ENCODE data around the gene PTGIS.

Gene PTGIS

DNA sequence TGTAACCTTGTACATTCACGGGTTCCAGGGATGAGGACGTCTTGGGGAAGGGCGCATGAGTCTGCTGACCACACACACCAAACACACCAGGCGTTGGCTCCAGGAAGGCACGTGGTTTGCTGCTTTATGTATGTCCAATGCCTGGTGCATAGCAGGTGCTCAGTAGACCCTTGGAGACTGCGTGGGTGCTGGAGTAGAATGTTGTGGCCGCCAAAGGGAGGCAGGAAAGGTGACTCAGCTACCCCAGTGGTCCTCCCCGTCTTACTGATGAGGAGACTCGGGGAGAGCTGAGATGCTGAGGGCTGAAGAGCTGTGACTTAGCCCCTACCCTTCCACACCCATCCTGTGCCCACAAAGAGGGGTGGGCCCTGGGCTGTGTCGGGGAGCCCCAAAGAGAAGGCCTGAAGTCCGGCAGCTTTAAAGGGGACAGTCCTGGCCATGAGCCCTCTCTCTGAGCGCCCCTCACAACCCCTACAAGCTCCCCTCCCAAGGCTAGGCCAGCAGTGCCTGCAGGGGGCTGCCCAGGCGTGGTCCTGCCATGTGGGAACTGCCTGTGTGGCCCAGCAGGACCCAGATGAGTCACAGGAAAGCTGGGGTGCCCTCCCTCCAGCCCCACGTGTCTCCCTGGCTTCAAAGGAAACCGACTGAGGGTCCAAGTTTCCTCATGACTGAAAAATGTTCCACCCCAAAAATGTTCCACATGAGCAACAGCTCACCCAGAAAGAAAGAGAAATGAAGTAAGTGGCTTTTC, 28.0 kb upstream of the PTGIS start:
- peak; percentile 65 for DNase-seq (ENCODE audit: low read depth)

DNA sequence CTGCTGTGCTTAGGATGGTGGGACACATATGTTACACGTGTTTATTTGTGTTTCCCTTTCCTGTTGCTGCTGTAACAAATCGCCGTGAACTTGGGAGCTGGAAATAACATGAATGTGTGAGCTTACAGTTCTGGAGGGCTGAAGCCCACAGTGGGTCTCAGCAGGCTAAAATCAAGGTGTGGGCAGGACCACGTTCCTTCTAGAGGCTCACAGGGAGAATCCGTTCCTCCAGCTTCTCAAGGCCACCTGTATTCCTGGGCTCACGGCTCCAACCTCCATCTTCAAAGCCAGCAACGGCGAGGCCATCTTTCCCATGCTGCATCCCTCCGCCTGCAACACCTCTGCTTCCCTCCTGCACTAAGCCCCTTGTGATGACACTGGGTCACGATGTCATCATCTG, 27.4 kb upstream of the PTGIS start:
- no peak for DNase-seq (ENCODE audit: low read depth)

DNA sequence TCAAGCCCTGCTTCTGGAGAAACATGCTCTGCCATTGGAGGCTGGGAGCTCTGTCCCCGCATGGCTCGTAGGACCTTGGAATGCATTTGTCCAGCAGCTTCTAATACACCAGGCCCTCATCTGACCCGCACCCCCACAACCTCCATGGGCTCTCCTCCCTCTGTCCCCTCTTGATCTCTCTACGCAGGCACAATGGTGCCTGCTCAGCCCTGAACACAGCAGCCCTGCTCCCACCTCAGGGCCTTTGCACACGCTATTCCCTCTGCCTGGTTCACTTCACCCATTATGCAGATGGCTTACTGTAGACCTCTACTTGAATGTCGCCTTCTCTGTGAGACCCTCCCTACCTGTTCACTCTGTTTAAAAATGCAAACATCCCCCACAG, 27.0 kb upstream of the PTGIS start:
- DNase-seq (ENCODE audit: low read depth), result no peak

DNA sequence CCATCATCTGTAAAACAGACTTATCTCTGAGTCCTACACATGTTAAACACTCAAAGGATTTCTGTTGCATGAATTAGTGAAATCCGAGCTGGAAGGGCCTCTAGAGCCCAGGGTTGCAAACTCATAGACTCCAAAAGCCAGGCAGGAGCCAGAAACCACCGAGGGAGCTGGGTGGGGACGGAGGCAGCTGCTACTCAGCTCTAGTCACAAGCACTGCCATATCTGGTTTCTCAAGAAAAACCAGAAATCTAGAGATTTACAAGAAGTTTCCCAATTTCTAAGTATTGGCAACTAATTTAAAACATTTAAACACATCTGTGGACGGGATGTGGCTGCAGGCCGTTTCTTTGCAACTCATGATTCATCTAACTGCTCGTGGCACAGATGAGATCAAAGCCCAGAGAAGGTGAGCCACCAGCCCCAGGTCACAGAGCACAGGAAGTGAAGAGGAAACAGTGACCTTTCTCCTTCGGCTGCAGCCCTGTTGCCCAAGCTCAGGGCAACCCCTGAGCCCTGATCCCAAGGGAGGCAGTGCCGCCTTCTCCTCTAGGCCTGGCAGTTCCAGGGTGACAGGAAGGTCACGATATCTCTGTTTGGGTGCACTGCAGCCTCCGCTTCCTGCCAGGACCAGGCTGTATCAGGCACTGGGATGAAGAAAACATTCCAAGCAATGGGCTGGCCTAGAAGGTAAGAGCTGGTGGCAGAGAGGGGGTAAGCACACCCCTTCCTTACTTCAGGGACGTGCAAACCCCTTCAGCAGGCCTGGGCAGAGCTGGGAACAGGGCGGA, 26.4 kb upstream of the PTGIS start:
- DNase-seq (ENCODE audit: low read depth), result peak; percentile 55

DNA sequence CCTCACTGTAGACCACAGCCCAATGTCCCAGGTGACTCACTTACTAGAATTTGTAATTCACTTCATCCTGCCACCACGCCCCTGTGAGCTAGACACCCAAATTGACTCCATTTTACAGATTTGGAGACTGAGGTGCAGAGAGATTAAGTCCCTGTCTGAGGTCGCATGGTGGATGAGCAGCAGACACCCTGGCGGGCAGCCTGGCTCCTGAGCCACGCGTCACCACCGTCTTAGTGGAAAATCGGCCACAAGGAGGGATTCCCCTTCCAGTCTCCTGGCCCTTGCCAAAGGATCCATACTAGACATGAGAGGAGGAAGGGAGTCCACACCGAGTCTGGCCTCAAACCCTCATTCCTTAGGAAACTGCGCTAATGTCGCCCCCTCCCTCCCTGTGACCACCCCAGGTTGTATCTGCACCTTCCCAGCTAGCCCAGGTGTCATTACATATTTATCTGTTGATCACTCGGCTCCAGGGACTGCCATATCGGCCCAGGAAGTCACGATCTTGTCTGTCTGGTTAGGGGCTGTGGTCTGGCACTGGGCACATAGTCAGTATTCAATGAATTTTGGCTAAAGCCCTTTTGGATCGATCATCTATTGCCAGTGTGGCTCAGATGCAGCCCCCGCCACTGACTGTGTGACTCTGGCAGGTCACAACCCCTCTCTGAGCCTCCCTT, 25.7 kb upstream of the PTGIS start:
- no peak for DNase-seq (ENCODE audit: low read depth)

DNA sequence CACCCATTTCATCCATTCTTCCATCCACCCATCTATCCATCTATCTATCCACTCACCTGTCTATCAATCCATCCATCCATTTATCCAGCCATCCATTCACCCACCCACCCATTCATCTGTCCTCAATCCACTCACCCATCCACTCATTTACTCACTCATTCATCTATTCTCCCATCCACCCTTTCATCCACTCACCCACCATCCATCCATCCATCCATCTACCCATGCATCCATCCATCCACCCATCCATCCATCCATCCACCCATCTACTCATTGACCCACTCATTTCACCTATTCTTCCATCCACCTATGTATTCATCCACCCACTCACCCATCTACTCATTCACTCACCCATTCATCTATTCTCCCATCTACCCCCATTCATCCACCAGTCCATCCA, 24.2 kb upstream of the PTGIS start:
- no peak for DNase-seq (ENCODE audit: low read depth)

DNA sequence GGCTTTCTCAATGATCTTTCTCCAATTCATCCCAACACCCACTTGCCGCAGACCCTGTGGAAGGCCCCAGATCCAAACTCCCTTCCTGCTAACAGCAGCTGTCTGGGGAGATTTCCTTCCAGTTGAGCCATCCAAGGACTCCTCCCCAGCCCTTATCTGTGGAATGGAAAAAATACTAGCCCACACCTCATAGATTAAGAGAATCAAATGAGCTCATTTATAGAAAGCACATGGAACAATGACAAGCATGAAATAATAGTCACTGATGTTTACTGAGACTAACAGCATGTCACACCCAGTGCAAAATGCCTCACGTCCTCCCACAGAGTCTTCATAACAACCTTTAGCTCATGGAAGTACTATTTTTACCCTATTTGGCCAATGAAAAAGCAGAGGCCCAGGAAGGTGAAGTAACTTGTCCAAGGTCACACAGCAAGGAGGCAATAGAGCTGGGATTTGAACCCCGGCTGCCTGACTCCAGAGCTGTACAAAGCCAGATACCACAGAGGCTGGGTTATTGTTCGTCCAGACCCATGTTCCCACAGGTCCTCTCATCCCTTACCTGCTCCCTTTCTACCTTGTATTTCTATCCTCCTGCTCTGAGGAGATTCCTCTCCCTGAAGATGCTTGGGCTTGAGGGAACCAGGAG, 23.4 kb upstream of the PTGIS start:
- no peak for DNase-seq (ENCODE audit: low read depth)

DNA sequence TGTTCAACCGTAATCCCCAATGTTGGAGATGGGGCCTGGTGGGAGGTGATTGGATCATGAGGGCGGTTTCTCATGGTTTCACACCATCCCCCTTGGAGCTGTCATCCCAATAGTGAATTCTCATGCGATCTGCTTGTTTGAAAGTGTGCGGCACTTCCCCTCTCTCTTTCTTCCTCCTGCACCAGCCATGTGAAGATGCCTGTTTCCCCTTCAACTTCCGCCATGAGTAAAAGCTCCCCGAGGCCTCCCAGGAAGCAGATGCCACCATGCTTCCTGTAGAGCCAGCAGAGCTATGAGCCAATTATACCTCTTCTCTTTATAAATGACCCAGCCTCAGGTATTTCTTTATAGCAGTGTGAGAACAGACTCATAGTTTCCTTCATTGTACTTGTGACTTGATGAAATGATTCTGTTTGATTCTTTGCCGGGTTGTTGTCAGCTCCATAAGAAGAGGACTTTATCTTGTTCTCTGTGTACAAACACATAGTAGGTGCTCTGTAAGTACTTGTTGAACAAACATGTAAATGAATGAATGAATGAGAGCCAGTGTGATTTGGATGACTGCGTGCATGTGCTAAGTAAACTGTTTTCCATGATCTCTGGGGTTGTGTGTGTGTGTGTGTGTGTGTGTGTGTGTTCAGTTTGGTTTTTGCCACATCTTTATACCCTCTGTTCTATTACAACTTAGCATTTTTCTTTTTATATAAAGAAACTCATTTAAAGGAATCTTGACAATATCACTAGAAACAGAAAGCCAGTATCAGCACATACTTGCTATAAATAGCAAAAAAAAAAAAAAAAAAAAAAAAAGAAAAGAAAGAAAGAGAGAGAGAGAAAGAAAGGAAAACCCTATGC, 22.5 kb upstream of the PTGIS start:
- DNase-seq (ENCODE audit: low read depth), result no peak

DNA sequence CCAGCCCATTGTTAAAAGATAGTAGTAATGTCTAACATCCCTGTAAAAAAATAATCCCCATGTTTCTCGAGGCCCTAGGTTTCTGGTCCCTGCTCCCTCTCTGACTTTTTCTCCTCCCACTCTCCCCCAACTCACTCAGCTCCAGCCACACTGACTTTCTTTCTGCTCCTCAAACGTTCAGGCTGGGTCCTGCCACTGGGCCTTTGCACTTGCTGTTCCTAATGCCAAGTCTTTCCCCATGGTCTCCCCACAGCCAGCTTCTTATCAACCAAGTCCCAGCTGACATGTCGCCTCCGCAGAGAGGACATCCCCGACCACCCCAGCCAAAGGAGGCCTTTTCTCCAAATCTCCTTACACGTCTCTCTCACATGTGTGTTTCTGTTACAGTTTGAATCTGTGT, 21.8 kb upstream of the PTGIS start:
- no peak for DNase-seq (ENCODE audit: low read depth)

DNA sequence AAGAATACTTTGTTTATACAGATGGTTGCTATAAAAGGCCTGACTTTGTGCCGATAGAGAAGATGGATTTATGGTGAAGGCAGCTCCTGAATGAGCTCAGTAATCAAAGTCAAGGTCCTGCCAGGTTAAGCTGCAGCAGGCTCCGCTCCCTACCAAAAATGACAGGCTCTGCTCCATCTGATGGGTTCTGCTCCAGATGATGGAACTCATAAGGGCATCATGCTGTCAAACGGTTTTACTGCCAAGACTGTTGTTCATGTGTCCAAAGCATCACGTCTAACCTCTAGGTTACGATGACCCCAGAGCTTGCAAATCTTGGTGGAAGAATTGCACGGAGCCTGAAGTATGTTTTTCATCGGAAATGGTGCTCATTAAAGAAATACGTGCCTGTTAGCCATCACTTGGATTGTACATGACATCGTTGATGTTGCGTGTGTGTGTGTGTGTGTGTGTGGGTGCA, 19.2 kb upstream of the PTGIS start:
- no peak for DNase-seq (ENCODE audit: low read depth)

DNA sequence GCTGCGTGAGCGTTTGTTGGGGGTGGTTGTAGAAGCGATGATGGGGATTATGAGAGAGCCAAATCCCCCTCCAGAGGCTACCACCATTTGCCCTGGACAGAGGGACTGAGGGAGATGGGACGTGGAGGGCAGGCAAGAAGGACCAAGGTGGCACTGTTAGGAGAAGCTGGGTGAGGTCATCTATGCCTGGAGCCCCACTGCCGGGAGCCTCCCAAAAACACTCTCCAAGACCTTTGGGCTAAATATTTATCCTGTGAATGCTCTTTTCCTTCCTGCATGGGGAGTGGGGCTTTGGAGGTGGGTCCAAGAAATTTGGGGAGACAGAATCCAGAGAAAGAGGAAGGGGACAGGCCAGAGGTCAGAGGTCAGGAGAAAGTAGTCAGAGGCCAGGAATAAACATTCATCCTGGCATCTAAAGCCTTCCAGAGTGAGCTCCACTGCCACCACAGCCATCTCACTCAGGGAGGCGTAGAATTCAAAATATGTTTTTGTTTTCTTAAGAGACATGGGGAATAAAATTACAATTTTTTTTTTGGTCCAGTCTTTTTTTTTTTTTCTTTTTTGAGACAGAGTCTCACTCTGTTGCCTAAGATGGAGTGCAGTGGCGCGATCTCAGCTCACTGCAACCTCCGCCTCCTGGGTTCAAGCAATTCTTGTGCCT, 17.8 kb upstream of the PTGIS start:
- no peak for DNase-seq (ENCODE audit: low read depth)

DNA sequence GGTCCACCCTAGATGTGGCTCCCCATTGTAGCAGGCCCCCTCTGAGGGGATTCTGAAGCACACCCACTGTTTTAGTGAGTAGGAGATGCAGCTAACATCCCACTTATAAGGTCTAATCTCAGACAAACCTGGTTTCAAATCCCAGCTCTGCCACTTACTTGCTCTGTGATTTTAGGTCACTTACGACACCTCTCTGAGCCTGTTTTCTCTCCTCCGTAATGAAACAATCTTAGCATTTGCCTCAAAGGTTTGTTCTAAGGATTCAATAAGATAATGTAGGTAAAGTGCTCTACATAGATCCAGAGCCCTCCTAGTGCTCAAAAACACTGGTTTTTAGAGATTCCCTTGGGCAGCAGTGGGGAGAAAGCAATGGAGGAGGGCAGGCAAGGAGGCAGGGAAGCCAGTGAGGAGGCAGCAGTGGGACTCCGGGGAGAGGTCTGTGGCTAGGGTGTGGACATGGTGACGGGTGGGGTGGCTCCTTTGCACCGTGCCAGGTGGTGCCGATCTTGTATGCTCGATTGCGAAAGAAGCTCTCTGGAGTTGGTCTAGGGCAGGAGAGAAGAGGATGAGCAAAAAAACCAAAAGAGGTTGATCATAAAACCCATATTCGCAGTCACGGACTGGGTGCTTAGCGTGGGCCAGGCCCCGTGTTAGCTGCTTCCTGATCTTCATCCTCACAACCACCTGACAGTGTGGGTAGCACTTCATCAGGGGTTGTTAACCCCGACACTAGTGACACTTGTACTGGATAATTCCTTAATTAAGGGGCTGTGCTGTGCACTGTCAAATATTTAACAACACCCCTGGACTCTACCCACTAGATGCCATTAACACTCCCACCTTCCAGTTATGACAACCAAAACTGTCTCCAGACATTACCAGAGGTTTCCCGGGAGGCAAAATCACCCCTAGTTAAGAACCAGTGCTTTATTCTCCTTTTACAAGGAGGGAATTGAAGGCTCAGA, 16.8 kb upstream of the PTGIS start:
- no peak for DNase-seq (ENCODE audit: low read depth)

DNA sequence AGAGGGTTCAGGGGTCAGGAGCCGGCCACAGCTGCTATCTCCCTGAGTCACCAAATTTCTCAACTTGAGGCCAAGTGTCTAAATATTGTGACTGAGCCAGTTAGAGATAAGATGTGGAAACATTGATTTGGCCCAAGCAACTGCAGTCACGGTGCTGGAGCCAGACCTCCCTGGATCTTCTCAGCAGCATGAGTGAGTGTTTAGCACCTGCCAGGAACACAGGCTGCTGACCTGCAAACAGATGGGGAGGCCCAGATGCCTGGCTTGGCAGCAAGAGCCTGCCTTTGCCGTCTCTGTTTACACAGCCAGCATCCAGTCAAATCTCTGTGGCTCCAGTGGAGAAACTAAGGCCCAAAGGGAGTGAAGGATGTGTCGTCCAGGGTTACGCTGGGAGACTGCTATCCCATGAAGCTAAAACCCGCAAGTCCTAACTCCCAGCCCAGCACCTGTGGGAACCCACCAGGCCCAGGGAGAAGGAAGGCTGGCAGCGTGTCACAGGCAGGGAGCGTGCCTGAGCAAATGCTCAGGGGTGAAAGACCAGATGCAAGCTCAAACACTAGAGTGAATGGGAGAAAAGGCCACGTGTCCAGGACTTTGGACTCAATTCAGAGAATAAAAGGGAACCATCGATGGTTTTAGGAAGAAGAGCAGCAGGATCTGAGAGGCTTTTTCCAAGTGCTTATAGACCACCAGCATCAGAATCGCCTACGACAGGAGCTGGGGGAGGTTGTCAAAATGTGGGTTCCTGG, 15.9 kb upstream of the PTGIS start:
- no peak for DNase-seq (ENCODE audit: low read depth)

DNA sequence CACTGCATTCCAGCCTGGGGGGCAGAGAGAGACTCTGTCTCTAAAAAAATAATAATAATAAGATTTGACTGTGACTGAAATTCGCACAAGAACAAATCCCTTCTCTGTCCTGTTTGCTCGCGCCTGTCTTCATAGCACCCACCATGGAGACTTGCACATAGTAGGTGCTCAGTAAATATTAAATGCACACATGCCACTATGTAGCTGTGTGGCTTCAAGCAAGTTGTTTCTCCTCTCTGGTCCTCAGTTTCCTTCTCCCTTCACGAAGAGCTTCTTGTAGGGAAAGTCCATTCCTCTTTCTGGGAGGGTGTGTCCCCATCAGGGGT, 15.4 kb upstream of the PTGIS start:
- DNase-seq (ENCODE audit: low read depth), result no peak

DNA sequence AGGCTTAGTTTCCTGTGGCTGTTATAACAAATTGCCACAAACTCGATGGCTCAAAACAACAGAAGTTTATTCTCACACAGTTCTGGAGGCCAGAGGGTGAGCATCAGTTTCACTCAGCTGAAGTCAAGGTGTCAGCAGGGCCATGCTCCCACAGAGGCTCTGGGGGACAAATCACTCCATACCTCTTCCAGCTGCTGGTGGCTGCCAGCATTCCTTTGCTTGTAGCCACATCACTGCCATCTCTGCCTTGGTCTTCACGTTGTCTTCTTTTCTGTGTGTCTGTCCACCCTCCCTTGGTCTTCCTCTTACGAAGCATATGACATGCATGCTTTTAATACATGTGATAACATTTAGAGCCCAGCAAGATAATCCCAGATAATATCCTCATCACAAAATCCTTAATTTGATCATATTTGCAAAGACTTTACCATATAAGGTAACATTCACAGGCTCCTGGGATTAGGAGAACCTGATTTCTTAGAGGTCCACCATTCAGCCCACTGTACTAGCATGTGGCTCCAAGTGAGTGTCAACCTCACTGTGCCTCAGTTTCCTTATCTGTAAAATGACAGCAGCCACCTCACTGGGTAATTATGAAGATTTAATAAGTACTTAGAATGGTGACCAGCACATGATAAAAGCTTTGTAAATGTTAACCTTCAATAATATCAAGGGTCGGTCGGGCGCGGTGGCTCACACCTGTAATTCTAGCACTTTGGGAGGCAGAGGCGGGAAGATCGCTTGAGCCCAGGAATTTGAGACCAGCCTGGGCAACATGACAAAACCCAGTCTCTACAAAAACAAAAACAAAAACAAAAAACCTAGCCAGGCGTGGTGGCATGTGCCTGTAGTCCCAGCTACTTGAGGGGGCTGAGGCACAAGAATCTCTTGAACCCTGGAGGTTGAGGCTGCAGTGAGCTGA, 14.7 kb upstream of the PTGIS start:
- no peak for DNase-seq (ENCODE audit: low read depth)

DNA sequence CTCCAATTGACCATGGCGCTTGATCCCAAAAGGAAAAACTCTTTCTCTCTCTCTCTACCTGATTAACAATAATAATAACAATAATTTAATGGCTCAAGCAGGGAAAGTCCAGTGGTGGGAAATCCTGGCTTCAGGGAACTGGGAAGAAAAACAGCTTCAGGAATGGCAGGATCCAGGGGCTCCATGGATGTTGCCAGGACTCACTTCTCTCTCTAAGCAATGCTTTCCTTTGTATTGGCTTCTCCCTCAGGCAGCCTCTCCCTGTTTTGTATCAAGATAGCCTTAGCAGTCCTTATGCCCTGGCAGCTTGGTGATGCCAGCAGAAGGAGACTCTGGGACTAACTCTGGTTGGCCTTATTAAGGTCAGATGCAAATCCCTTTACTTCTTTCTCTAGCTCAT, 13.5 kb upstream of the PTGIS start:
- no peak for DNase-seq (ENCODE audit: low read depth)

DNA sequence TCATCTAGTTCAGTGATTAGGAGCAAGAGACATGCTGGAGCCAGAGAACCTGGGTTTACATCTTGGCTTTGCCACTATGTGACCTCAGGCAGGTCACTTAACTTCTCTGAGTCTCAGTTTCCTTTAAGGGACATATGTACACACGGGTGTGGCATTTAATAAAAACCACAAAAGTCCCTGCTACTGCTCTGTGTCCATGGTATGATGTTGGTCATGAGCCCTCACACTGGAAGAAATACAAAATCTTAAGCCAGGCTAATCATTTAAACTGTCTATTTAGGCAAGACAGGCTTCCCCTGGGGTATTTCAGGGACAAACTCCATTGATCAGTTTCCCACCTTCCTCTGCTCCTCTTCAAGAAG, 12.9 kb upstream of the PTGIS start:
- DNase-seq (ENCODE audit: low read depth), result no peak

Measured in stimulated activated CD8-positive, alpha-beta memory T cell treated with anti-CD3 and anti-CD28 coated beads, Interleukin-4, amount 100 ng/mL, for 24 hours (primary cell).